SK-MEL-5 (cell line): ENCODE results near the gene SYT9. TPM values are rescaled to one million over a fixed set of nuclear protein-coding genes. Genes with fewer than 3 reads are reported as not detected.

ENCODE experiments used
- DNase-seq: peaks from one replicate; pipeline ENCODE4 v3.0.0-alpha.2; 2016; ENCODE audit warnings: low read depth, low spot score
- in situ Hi-C: cut with HindIII; loops from 2 replicates; pipeline ENCODE4 v1.10.0; 2016; ENCODE audit warnings: low sequenced_read_pairs, high pct_unique_total_duplicates, low pct_unique_long_range_greater_than_20kb
- total RNA-seq: library from RNA; depleted of rRNA; stranded (reverse); fragments of >200 nt; shearing (Covaris generic); gene quantifications from 2 replicates; pipeline ENCODE4 v1.2.3, GENCODE V29; 2014

The SYT9 gene
- total RNA-seq, 1 experiment from 2014 or later = 0.11 TPM

GRCh38 chr11:7263842-7264241 is 12.1 kb downstream of the SYT9 start:
- no peak for DNase-seq
- in situ Hi-C loops = no loop called here

- in situ Hi-C loops = no loop called here
- DNase-seq = no peak
Observed at GRCh38 chr11:7268758-7269157, 17.1 kb downstream of the SYT9 start.

DNA sequence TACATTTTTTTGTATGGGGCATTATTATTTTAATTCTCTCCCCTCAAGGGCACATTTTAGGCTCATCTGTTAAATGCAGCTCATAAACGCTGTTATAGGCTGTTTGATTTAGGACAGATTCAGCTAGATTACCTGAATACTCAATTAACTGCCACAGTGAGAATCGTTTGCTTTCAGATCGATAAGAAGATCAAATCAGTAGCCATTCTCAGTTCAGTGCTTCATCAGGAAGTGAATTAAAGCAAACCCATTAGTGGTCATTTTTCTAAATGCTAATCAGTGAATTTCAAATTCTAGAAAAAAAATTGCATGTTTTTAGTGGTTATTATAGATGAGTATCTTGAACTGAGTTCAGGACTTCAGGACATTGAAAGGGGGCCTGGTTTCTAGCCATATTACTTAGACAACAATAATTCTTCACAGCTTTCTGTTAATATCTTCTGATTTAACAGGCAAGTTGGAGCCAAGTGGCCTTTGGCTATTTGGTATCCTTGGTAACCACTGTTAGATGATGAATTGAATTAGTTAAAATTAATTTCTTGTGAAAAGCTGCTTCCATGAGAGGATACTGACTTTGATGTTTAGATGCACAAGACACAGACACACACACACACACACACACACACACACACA is 18.6 kb downstream of the SYT9 start:
- no peak for DNase-seq

DNA sequence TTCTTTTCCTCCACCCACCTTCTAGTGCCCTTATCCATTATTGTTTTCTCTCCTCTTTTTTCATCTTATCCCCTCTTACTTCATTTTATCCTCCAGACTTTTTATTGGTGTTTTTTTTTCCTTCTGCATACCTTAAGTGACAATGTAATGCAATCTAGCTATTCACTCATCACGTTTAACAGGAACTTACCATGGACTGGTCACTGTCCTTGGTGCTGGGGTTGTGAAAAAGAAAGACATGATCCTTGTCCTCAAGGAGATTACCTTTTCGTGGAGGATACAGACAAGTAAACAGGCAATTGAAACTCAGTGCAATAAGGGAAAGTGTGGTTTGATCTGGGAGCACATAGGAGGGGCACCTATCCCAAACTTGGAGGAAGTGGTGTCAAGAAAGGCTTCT is 20.7 kb downstream of the SYT9 start:
- in situ Hi-C loops = no loop called here
- DNase-seq = no peak

More for the DNA sequence above, 18.6 kb downstream of the SYT9 start:
- in situ Hi-C loops = no loop called here

GRCh38 chr11:7275133-7275532 is 23.4 kb downstream of the SYT9 start:
- in situ Hi-C loops = no loop called here
- DNase-seq = no peak

DNA sequence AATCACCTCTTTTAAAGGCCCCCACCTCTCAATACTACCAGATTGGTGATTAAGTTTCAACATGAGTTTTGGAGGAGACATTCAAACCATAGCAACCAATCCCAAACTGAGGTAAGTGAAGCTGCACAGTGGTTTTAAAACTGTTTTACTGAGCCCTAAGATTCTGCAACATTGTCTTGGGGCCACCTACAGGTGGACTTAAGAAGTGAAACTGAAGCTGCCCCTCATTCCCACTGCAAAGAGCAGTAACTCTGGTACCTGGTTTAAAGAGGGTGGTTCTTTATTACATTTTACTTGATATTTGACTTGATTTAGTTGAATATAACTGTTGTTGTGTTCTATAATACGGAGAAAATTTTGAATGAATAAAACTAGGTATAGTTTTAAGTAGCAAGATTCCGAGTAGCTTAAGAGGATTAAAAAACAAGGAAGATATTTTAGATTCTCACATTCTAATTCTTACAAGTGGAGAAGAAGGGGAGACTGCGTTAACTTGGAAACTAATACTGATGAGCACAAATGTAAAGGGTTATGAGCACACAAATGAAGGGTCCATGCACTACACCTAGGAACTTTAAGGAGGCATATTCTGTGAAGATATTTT is 26.7 kb downstream of the SYT9 start:
- DNase-seq = peak; percentile 49
- in situ Hi-C loops = no loop called here

DNA sequence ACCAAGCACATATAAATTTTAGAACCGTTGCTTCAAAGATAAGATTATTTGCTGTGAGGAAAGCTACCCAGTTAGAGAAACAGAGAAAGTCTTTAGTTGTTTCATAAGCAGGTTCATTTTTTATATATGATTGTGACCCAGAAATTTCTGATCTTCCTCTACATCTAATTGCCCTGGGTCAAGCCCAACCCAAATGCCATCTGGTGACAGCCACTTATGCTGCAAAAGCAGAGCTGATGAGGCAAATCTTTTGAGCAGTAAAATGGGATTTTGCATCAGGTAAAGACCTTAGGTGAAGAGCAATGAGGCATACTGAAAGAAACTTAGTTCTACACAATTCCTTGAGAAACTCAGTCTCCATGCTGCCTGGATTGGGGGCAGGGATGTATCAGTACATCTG is 28.0 kb downstream of the SYT9 start:
- in situ Hi-C loops = no loop called here
- no peak for DNase-seq

- in situ Hi-C loops = no loop called here
- DNase-seq = no peak
Observed at GRCh38 chr11:7281079-7281478, 29.4 kb downstream of the SYT9 start.

GRCh38 chr11:7281809-7282208 is 30.1 kb downstream of the SYT9 start:
- in situ Hi-C loops = no loop called here
- DNase-seq = no peak

DNA sequence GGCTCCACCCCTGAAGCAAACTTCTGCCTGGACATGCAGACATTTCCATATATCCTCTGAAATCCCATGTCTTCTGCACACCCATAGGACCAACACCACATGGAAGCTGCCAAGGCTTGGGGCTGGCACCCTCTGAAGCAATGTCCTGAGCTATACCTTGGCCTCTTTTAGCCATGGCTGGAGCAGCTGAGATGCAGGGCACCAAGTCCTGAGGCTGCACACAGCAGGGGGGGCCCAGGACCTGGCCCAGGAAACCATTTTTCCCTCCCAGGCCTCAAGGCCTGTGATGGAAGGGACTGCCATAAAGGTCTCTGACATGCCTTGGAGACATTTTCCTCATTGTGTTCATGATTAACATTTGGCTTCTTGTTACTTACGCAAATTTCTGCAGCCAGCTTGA is 34.5 kb downstream of the SYT9 start:
- DNase-seq = no peak
- in situ Hi-C loops = no loop called here

GRCh38 chr11:7291100-7291829 is 39.6 kb downstream of the SYT9 start:
- in situ Hi-C loops = no loop called here
- no peak for DNase-seq

- in situ Hi-C loops = no loop called here
- DNase-seq = no peak
Observed at GRCh38 chr11:7292922-7293321, 41.2 kb downstream of the SYT9 start.

GRCh38 chr11:7299393-7299792 is 47.7 kb downstream of the SYT9 start:
- in situ Hi-C loops = no loop called here

GRCh38 chr11:7300281-7300680 is 48.6 kb downstream of the SYT9 start:
- no peak for DNase-seq
- in situ Hi-C loops = no loop called here

More at GRCh38 chr11:7299393-7299792, 47.7 kb downstream of the SYT9 start:
- DNase-seq = no peak

GRCh38 chr11:7303146-7303545 is 51.4 kb downstream of the SYT9 start:
- in situ Hi-C loops = no loop called here
- DNase-seq = no peak

DNA sequence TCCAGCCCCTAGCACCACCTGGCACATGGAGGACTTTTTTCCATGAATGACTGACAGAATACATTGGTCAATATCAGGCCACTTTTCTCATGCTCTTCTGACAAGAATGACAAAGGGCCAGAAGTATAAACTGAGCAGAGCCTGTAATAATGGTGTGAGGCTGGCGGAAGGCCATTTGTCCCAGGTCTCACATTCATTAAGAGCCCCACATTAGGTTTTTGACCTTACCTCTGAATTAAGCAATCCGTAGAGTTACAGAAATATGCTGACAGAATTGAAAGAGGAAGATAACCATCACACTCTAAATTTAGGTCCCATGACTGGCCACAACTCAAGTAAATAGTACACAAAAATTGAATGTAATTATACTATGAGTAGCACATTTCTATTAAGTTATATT is 55.2 kb downstream of the SYT9 start:
- no peak for DNase-seq
- in situ Hi-C loops = no loop called here

GRCh38 chr11:7307836-7308235 is 56.1 kb downstream of the SYT9 start:
- in situ Hi-C loops = no loop called here
- DNase-seq = no peak

GRCh38 chr11:7311903-7312302 is 60.2 kb downstream of the SYT9 start:
- in situ Hi-C loops = no loop called here
- DNase-seq = no peak
